A549 (cell line): ENCODE measurements around the gene NSMCE3. TPM values are rescaled to one million over a fixed set of nuclear protein-coding genes. Genes with fewer than 3 reads are reported as not detected.

Experiments used
- ATAC-seq, 2 experiments: fragments of 200-7000 bp in 1 of 2; fragments of >200 bp in 1 of 2; cut with Nextera tagmentation in 1 of 2; cut with Tn5 transposase in 1 of 2; 3 replicates each; pipeline versions ENCODE4 v1.8.0 to v1.9.1; 2018 to 2020; ENCODE audit warnings: mild to moderate bottlenecking in 1 of 2, moderate library complexity in 1 of 2
- CTCF ChIA-PET: fragments of 300-600 bp; sonication (Branson Sonifier 250); formaldehyde crosslinking; extraction: SDS; loops from one replicate; lab custom pipeline; 2021; ENCODE audit warnings: antibody characterized with exemption, inconsistent platforms; lab: Yijun Ruan, JAX
- POLR2A ChIA-PET: fragments of 350-600 bp; formaldehyde crosslinking; extraction: SDS; loops from one replicate; lab custom pipeline; 2021; ENCODE audit warnings: antibody characterized with exemption, inconsistent platforms; lab: Yijun Ruan, JAX
- DNase-seq, 2 experiments: peaks; one replicate each; pipeline versions ENCODE4 v3.0.0 to v3.0.0-alpha.2; 2011 to 2016; ENCODE audit warnings: low read depth in 1 of 2, low spot score in 1 of 2
- FAIRE-seq: peaks from 2 replicates; lab custom pipeline; 2011; peaks lifted over from hg19 to GRCh38; lab: Jason Lieb, UNC
- H3K27ac ChIP-seq, 2 experiments: fragments of >200 bp; sonication (Bioruptor Twin); formaldehyde crosslinking; 3 replicates each; pipeline ENCODE4 v1.5.1; 2016 to 2017
- H3K4me1 ChIP-seq: fragments of >200 bp; sonication (Bioruptor Twin); formaldehyde crosslinking; 3 replicates; pipeline ENCODE4 v1.6.1; 2016
- H3K4me2 ChIP-seq: fragments of >200 bp; sonication (Bioruptor Twin); formaldehyde crosslinking; 3 replicates; pipeline ENCODE4 v1.6.1; 2016
- H3K4me3 ChIP-seq: fragments of >200 bp; sonication (Bioruptor Twin); formaldehyde crosslinking; 3 replicates; pipeline ENCODE4 v1.5.1; 2016
- H3K9me3 ChIP-seq: fragments of >200 bp; sonication (Bioruptor Twin); formaldehyde crosslinking; 3 replicates; pipeline ENCODE4 v1.6.1; 2016
- CBX2 ChIP-seq: fragments of 200-600 bp; sonication (generic); IDR thresholded peaks from 2 replicates; pipeline ENCODE4 v1.6.1; 2016; ENCODE audit warnings: low read depth, mild to moderate bottlenecking, borderline replicate concordance
- CEBPB ChIP-seq, 2 experiments: fragments of >200 bp in 1 of 2; sonication (Bioruptor Twin) in 1 of 2; formaldehyde crosslinking in 1 of 2; IDR thresholded peaks; 2 replicates each; pipeline ENCODE4 v1.6.1; 2012 to 2016
- CHD2 ChIP-seq: fragments of 150-350 bp; IDR thresholded peaks from 2 replicates; pipeline ENCODE4 v1.6.1; 2014; ENCODE audit warnings: low read length; ENCODE audit not compliant: partially characterized antibody
- E2F6 ChIP-seq: IDR thresholded peaks from 2 replicates; pipeline ENCODE4 v1.6.1; 2012; ENCODE audit warnings: low read depth, borderline replicate concordance
- EHF ChIP-seq: fragments of 250-450 bp; sonication (Bioruptor Pico); IDR thresholded peaks from 2 replicates; pipeline ENCODE4 v1.5.0; 2020; ENCODE audit warnings: mild to moderate bottlenecking
- FOSB ChIP-seq: fragments of 250-450 bp; sonication (Bioruptor Pico); IDR thresholded peaks from 2 replicates; pipeline ENCODE4 v1.5.0; 2020; ENCODE audit warnings: mild to moderate bottlenecking, moderate library complexity
- FOSL2 ChIP-seq, 2 experiments: fragments of 450-650 bp in 1 of 2; fragments of >200 bp in 1 of 2; sonication (Bioruptor Twin) in 1 of 2; formaldehyde crosslinking; IDR thresholded peaks; 2 replicates each; pipeline versions ENCODE4 v1.5.0 to v1.6.1; 2016 to 2020; ENCODE audit warnings: mild to moderate bottlenecking in 1 of 2, moderate library complexity in 1 of 2
- HDAC2 ChIP-seq: fragments of 200-600 bp; sonication (generic); IDR thresholded peaks from 2 replicates; pipeline ENCODE4 v1.6.1; 2016
- HOXA7 ChIP-seq: fragments of 250-450 bp; sonication (Bioruptor Pico); IDR thresholded peaks from 2 replicates; pipeline ENCODE4 v1.5.0; 2020; ENCODE audit warnings: mild to moderate bottlenecking, moderate library complexity
- HOXB13 ChIP-seq: fragments of 250-450 bp; sonication (Bioruptor Pico); IDR thresholded peaks from 2 replicates; pipeline ENCODE4 v1.5.0; 2020; ENCODE audit warnings: low read depth, mild to moderate bottlenecking, moderate library complexity
- HOXB5 ChIP-seq: fragments of 250-450 bp; sonication (Bioruptor Pico); IDR thresholded peaks from 2 replicates; pipeline ENCODE4 v1.5.0; 2020; ENCODE audit warnings: mild to moderate bottlenecking, moderate library complexity
- JUNB ChIP-seq: fragments of >200 bp; sonication (Bioruptor Twin); formaldehyde crosslinking; IDR thresholded peaks from 2 replicates; pipeline ENCODE4 v1.6.1; 2016
- KDM1A ChIP-seq: fragments of 200-600 bp; sonication (generic); IDR thresholded peaks from 2 replicates; pipeline ENCODE4 v1.6.1; 2016; ENCODE audit warnings: low read depth, mild to moderate bottlenecking
- MAFK ChIP-seq: fragments of 450-650 bp; IDR thresholded peaks from 2 replicates; pipeline ENCODE4 v1.6.1; 2014; ENCODE audit not compliant: partially characterized antibody
- MYC ChIP-seq: IDR thresholded peaks from 2 replicates; pipeline ENCODE4 v1.6.1; 2012; ENCODE audit warnings: mild to moderate bottlenecking, inconsistent platforms, low read length, improper control_type of control experiment, borderline replicate concordance
- NFE2L2 ChIP-seq: fragments of 150-350 bp; conservative IDR thresholded peaks from 2 replicates; pipeline ENCODE4 v1.6.1; 2014; ENCODE audit warnings: low read length
- NR3C1 ChIP-seq: fragments of >200 bp; sonication (Bioruptor Twin); formaldehyde crosslinking; IDR thresholded peaks from 3 replicates; pipeline ENCODE4 v1.6.1; 2017
- PBX3 ChIP-seq: IDR thresholded peaks from 2 replicates; pipeline ENCODE4 v1.6.1; 2012
- RARB ChIP-seq: fragments of 250-450 bp; sonication (Bioruptor Pico); IDR thresholded peaks from 2 replicates; pipeline ENCODE4 v1.8.0; 2021; ENCODE audit warnings: mild to moderate bottlenecking, moderate library complexity
- RFX5 ChIP-seq: fragments of 450-650 bp; IDR thresholded peaks from 2 replicates; pipeline ENCODE4 v1.7.1; 2014; ENCODE audit warnings: antibody characterized with exemption, mild to moderate bottlenecking, moderate library complexity
- SMC3 ChIP-seq: fragments of >200 bp; sonication (Bioruptor Twin); formaldehyde crosslinking; IDR thresholded peaks from 3 replicates; pipeline ENCODE4 v1.6.1; 2018; ENCODE audit warnings: inconsistent platforms
- TFCP2L1 ChIP-seq: fragments of 250-450 bp; sonication (Bioruptor Pico); IDR thresholded peaks from 2 replicates; pipeline ENCODE4 v1.5.0; 2021; ENCODE audit warnings: mild to moderate bottlenecking
- TP53 ChIP-seq: fragments of 250-450 bp; sonication (Bioruptor Pico); IDR thresholded peaks from 2 replicates; pipeline ENCODE4 v1.5.0; 2021; ENCODE audit warnings: mild to moderate bottlenecking, moderate library complexity
- USF2 ChIP-seq: fragments of 450-650 bp; IDR thresholded peaks from 2 replicates; pipeline ENCODE4 v1.6.1; 2014; ENCODE audit warnings: antibody characterized with exemption
- ZC3H11A ChIP-seq: fragments of 450-650 bp; IDR thresholded peaks from 2 replicates; pipeline ENCODE4 v1.6.1; 2014; ENCODE audit warnings: antibody characterized with exemption, mild to moderate bottlenecking
- ZFP36 ChIP-seq: fragments of 450-650 bp; IDR thresholded peaks from 2 replicates; pipeline ENCODE4 v1.6.1; 2014; ENCODE audit warnings: borderline replicate concordance; ENCODE audit not compliant: partially characterized antibody
- ZSCAN20 ChIP-seq: fragments of 250-450 bp; sonication (Bioruptor Pico); IDR thresholded peaks from 2 replicates; pipeline ENCODE4 v1.8.0; 2022; ENCODE audit warnings: mild to moderate bottlenecking, moderate library complexity
- WGBS: methylation state at CpG from one replicate; pipeline ENCODE4 v1.1.6; 2017; ENCODE audit errors: missing lambda C conversion rate; 5-methylcytosine and 5-hydroxymethylcytosine counted together
- polyA plus RNA-seq, 4 experiments: library from polyadenylated mRNA; depleted of rRNA in 3 of 4; stranded (reverse); fragments of >200 nt; fragmentation: RNase III in 1 of 4; extraction: RNeasy Plus Mini Kit Qiagen cat#74134 plus additional on column Dnase treatment in 1 of 4; gene quantifications; 2 replicates in 3 of 4; 3 replicates in 1 of 4; pipeline ENCODE4 v1.2.3, GENCODE V29; 2011 to 2017

Gene NSMCE3
- polyA plus RNA-seq, 2 of the 4 experiments (the other 2 are of a cell fraction) = 9.5 to 11.9 TPM

- TF ChIP-seq HOXA7 (CRISPR knock-in tag) (no peak), HOXB13 (no peak), MYC (no peak), JUNB (no peak), SMC3 (no peak), KDM1A (no peak), RFX5 (no peak), NR3C1 (no peak), HDAC2 (no peak), USF2 (no peak), EHF (no peak), RARB (CRISPR knock-in tag) (no peak), CBX2 (no peak), ZFP36 (no peak), ZC3H11A (no peak), MAFK (no peak), FOSL2 (IDR thresholded peaks at IDR 0.05) (no peak), FOSL2 (CRISPR knock-in tag; IDR thresholded peaks at IDR 0.05) (no peak)
- ATAC-seq (0 out of 6 replicates have a peak, but pooled peaks of 1 of the 2 experiments have one; percentile 43), FAIRE-seq (no peak), DNase-seq (no peak)
- Histone ChIP-seq H3K27ac (no peak overlapping the region), H3K4me2 (no peak overlapping the region), H3K9me3 (no peaks in the 10 kb centered on the region), H3K4me3 (no peak overlapping the region), H3K4me1 (no peaks in the 10 kb centered on the region)
- 48% methylated on average over 2 of the region's 2 CpGs for WGBS
- ChIA-PET POLR2A (no interaction called here), CTCF (interaction anchor here (1.1 to 1.7 kb wide), 3 partner anchors 17 to 104 kb away, joined by 3 to 5 read pairs (median 3); no protein-coding TSS in a partner anchor)
These were observed 42.8 kb upstream of the NSMCE3 start for GRCh38 chr15:29312387-29312786.

- ATAC-seq = no peak
- POLR2A ChIA-PET = no interaction called here
- DNase-seq = no peak
- H3K4me1 ChIP-seq = no peaks in the 10 kb centered on the region
- no peak for TF ChIP-seq E2F6
- TF ChIP-seq MAFK = no peak
- TF ChIP-seq HOXB5 = no peak
- no peak for TF ChIP-seq JUNB
- no peak for TF ChIP-seq CHD2
- TF ChIP-seq RARB (CRISPR knock-in tag) = no peak
- TF ChIP-seq TP53 = no peak
- TF ChIP-seq NR3C1 = no peak
- TF ChIP-seq ZSCAN20 (CRISPR knock-in tag) = no peak
- TF ChIP-seq PBX3 = no peak
- no peak for TF ChIP-seq NFE2L2
- TF ChIP-seq MYC = no peak
- no peak for TF ChIP-seq CEBPB (IDR thresholded peaks at IDR 0.05)
- no peak for TF ChIP-seq TFCP2L1 (CRISPR knock-in tag)
- no peak for TF ChIP-seq HDAC2
- no peak for TF ChIP-seq FOSB
- TF ChIP-seq, all 56 proteins: peak for 0
- peak; percentile 86 for FAIRE-seq
- Histone ChIP-seq H3K4me3 (no peak overlapping the region), H3K27ac (no peak overlapping the region), H3K9me3 (no peaks in the 10 kb centered on the region), H3K4me2 (no peak overlapping the region)
- CTCF ChIA-PET = interaction anchor here (1.1 kb wide), 1 partner anchor 18 kb away, joined by 3 read pairs; no protein-coding TSS in a partner anchor
These were observed 42.1 kb upstream of the NSMCE3 start for GRCh38 chr15:29311696-29312095.
